WTC11 (cell line): Measurements from ENCODE around the gene TVP23C.
"Not testable (repeated sequence)": the region's sequence is repeated elsewhere in the genome, so short reads cannot be mapped to it uniquely, and the experiment has no call there.

ENCODE experiments used
- ATF3 ChIP-seq: sonication (generic); formaldehyde crosslinking; conservative IDR thresholded peaks from 2 replicates; pipeline ENCODE4 v1.8.1; 2022; ENCODE audit warnings: mild to moderate bottlenecking, missing genetic modification reagents
- CREM ChIP-seq: sonication (generic); formaldehyde crosslinking; IDR thresholded peaks from 2 replicates; pipeline ENCODE4 v1.8.1; 2022; ENCODE audit warnings: mild to moderate bottlenecking, missing genetic modification reagents, moderate library complexity
- CTCF ChIP-seq: fragments of 200-600 bp; IDR thresholded peaks from 2 replicates; pipeline ENCODE4 v1.8.0; 2022; ENCODE audit warnings: antibody characterized with exemption
- ESRRA ChIP-seq: sonication (generic); formaldehyde crosslinking; IDR thresholded peaks from 2 replicates; pipeline ENCODE4 v1.8.1; 2022; ENCODE audit warnings: mild to moderate bottlenecking, missing genetic modification reagents, borderline replicate concordance
- IRF2 ChIP-seq: sonication (generic); formaldehyde crosslinking; IDR thresholded peaks from 2 replicates; pipeline ENCODE4 v1.8.0; 2022; ENCODE audit warnings: low read depth, missing genetic modification reagents, borderline replicate concordance
- JAZF1 ChIP-seq: fragments of 250-450 bp; sonication (Bioruptor Pico); IDR thresholded peaks from 2 replicates; pipeline ENCODE4 v1.9.0; 2021; ENCODE audit warnings: moderate library complexity, mild to moderate bottlenecking, inconsistent platforms
- JUN ChIP-seq: sonication (generic); formaldehyde crosslinking; IDR thresholded peaks from 2 replicates; pipeline ENCODE4 v1.8.0; 2023; ENCODE audit warnings: mild to moderate bottlenecking, missing genetic modification reagents
- MAX ChIP-seq: sonication (generic); formaldehyde crosslinking; IDR thresholded peaks from 2 replicates; pipeline ENCODE4 v1.8.0; 2022; ENCODE audit warnings: mild to moderate bottlenecking, missing genetic modification reagents
- MLX ChIP-seq: sonication (generic); formaldehyde crosslinking; IDR thresholded peaks from 2 replicates; pipeline ENCODE4 v1.8.1; 2023; ENCODE audit warnings: mild to moderate bottlenecking, missing genetic modification reagents, moderate library complexity
- NR1H2 ChIP-seq: sonication (generic); formaldehyde crosslinking; IDR thresholded peaks from 2 replicates; pipeline ENCODE4 v1.9.0; 2021; ENCODE audit warnings: mild to moderate bottlenecking, moderate library complexity, missing genetic modification reagents
- USF1 ChIP-seq: sonication (generic); formaldehyde crosslinking; IDR thresholded peaks from 2 replicates; pipeline ENCODE4 v1.8.0; 2022; ENCODE audit warnings: mild to moderate bottlenecking, missing genetic modification reagents
- ZMAT4 ChIP-seq: fragments of 250-450 bp; sonication (Bioruptor Pico); IDR thresholded peaks from 2 replicates; pipeline ENCODE4 v1.9.0; 2021; ENCODE audit warnings: mild to moderate bottlenecking
- ZNF138 ChIP-seq: sonication (generic); formaldehyde crosslinking; conservative IDR thresholded peaks from 2 replicates; pipeline ENCODE4 v1.8.1; 2022; ENCODE audit warnings: mild to moderate bottlenecking, moderate library complexity, missing genetic modification reagents
- ZNF263 ChIP-seq: sonication (generic); formaldehyde crosslinking; IDR thresholded peaks from 2 replicates; pipeline ENCODE4 v1.8.1; 2022; ENCODE audit warnings: low read depth, mild to moderate bottlenecking, moderate library complexity, missing genetic modification reagents

- not testable (repeated sequence) for TF ChIP-seq CTCF; IRF2 (CRISPR knock-in tag); MAX (CRISPR knock-in tag); ZMAT4 (CRISPR knock-in tag); NR1H2 (CRISPR knock-in tag); MLX (CRISPR knock-in tag); JAZF1 (CRISPR knock-in tag); ZNF263 (CRISPR knock-in tag); JUN (CRISPR knock-in tag); ESRRA (CRISPR knock-in tag); ATF3 (CRISPR knock-in tag); CREM; ZNF138 (CRISPR knock-in tag); USF1 (CRISPR knock-in tag)
These were observed 28.7 kb upstream of the TVP23C start for GRCh38 chr17:15591986-15592385.
